GM06990 (cell line): ENCODE results near the gene GSK3A.
A peak's percentile ranks its signal among the peaks of the same experiment; 100 is the strongest.

ENCODE experiments used
- DNase-seq: peaks from one replicate; pipeline ENCODE4 v3.0.0-alpha.2; 2011; ENCODE audit not compliant: insufficient read length; ENCODE audit errors: extremely low read depth
- H3K27me3 ChIP-seq: replicated peaks from 2 replicates; pipeline ENCODE4 v1.6.0; 2011; ENCODE audit warnings: low read length; ENCODE audit not compliant: control insufficient read depth, insufficient read depth
- H3K36me3 ChIP-seq: 2 replicates; pipeline ENCODE4 v1.5.1; 2011; ENCODE audit warnings: low read length; ENCODE audit not compliant: control insufficient read depth, insufficient read depth
- H3K4me3 ChIP-seq: replicated peaks from 2 replicates; pipeline ENCODE4 v1.5.1; 2011; ENCODE audit warnings: low read depth, mild to moderate bottlenecking, control low read depth, low read length
- CTCF ChIP-seq: IDR thresholded peaks from 2 replicates; pipeline ENCODE4 v1.5.1; 2011; ENCODE audit warnings: low read length, control low read depth, mild to moderate bottlenecking, inconsistent platforms; ENCODE audit not compliant: insufficient read depth, poor library complexity, severe bottlenecking

GSK3A gene

GRCh38 chr19:42272535-42272897 is 30.1 kb upstream of the GSK3A start:
- peak; percentile 1 for DNase-seq
- Histone ChIP-seq H3K36me3 (peaks cover 24% of the 10 kb centered on the region), H3K4me3 (no peak overlapping the region), H3K27me3 (no peaks in the 10 kb centered on the region)
- TF ChIP-seq CTCF: no peak

GRCh38 chr19:42271861-42272534 is 29.6 kb upstream of the GSK3A start:
- DNase-seq: peak; percentile 12
- no peaks in the 10 kb centered on the region for H3K27me3 ChIP-seq
- peaks cover 24% of the 10 kb centered on the region for H3K36me3 ChIP-seq
- H3K4me3 ChIP-seq: no peak overlapping the region
- TF ChIP-seq CTCF: no peak

- DNase-seq: no peak
- H3K27me3 ChIP-seq: no peaks in the 10 kb centered on the region
- peak overlapping the region; percentile 91 for H3K4me3 ChIP-seq
- no peak for TF ChIP-seq CTCF
- H3K36me3 ChIP-seq: peaks cover 22% of the 10 kb centered on the region
These were observed 28.6 kb upstream of the GSK3A start for GRCh38 chr19:42271045-42271419.

- H3K27me3 ChIP-seq: no peaks in the 10 kb centered on the region
- DNase-seq: peak; percentile 72
- TF ChIP-seq CTCF: no peak
- peaks cover 21% of the 10 kb centered on the region for H3K36me3 ChIP-seq
- peak overlapping the region; percentile 91 for H3K4me3 ChIP-seq
These were observed 28.1 kb upstream of the GSK3A start for GRCh38 chr19:42270346-42271044.

- peak overlapping the region; percentile 91 for H3K4me3 ChIP-seq
- no peaks in the 10 kb centered on the region for H3K27me3 ChIP-seq
- no peak for TF ChIP-seq CTCF
- peaks cover 18% of the 10 kb centered on the region for H3K36me3 ChIP-seq
- DNase-seq: peak; percentile 13
These were observed 27.3 kb upstream of the GSK3A start for GRCh38 chr19:42269478-42270345.
